ELF-1 (cell line): ENCODE data around the gene VSIR.

ENCODE experiments used
- DNase-seq: peaks from one replicate; pipeline ENCODE4 v3.0.0-alpha.2; 2016; ENCODE audit warnings: low read depth, low spot score

The VSIR gene

GRCh38 chr10:71773221-71773971 lies at the start of gene VSIR:
Gene VSIR (minus strand): TSS chr10:71773520. CDS start chr10:71773439, 81 bp downstream.
- peak; percentile 84 for DNase-seq

- DNase-seq = no peak
Observed at GRCh38 chr10:71821909-71822763, 48.8 kb upstream of the VSIR start.

GRCh38 chr10:71820966-71821365 lies 47.6 kb upstream of the VSIR start:
- no peak for DNase-seq

GRCh38 chr10:71819985-71820384 lies 46.7 kb upstream of the VSIR start:
- DNase-seq = no peak

- no peak for DNase-seq
Observed at GRCh38 chr10:71819441-71819861, 46.1 kb upstream of the VSIR start.

GRCh38 chr10:71818674-71819260 lies 45.4 kb upstream of the VSIR start:
- DNase-seq = no peak

GRCh38 chr10:71817831-71818655 lies 44.7 kb upstream of the VSIR start:
- DNase-seq = no peak

- no peak for DNase-seq
Observed at GRCh38 chr10:71816936-71817618, 43.8 kb upstream of the VSIR start.

- DNase-seq = no peak
Observed at GRCh38 chr10:71816421-71816851, 43.1 kb upstream of the VSIR start.

GRCh38 chr10:71815515-71816130 lies 42.3 kb upstream of the VSIR start:
- peak; percentile 32 for DNase-seq

GRCh38 chr10:71814922-71815411 lies 41.6 kb upstream of the VSIR start:
- DNase-seq = peak; percentile 31

GRCh38 chr10:71812913-71813590 lies 39.7 kb upstream of the VSIR start:
- no peak for DNase-seq

- peak; percentile 80 for DNase-seq
Observed at GRCh38 chr10:71812016-71812912, 38.9 kb upstream of the VSIR start.

- DNase-seq = no peak
Observed at GRCh38 chr10:71811351-71811750, 38.0 kb upstream of the VSIR start.

GRCh38 chr10:71810048-71810750 lies 36.9 kb upstream of the VSIR start:
- DNase-seq = no peak

- no peak for DNase-seq
Observed at GRCh38 chr10:71809628-71810027, 36.3 kb upstream of the VSIR start.

- no peak for DNase-seq
Observed at GRCh38 chr10:71807557-71808510, 34.5 kb upstream of the VSIR start.
